Panc1 (cell line): ENCODE measurements around the gene ARFIP1.

ENCODE experiments used
- CTCF ChIP-seq: fragments of 450-650 bp; IDR thresholded peaks from 2 replicates; pipeline ENCODE4 v1.5.1; 2017; ENCODE audit warnings: mild to moderate bottlenecking
- POLR2AphosphoS5 ChIP-seq: IDR thresholded peaks from 2 replicates; pipeline ENCODE4 v1.6.1; 2012; ENCODE audit warnings: mild to moderate bottlenecking, low read depth, low read length, moderate library complexity
- REST ChIP-seq, 2 experiments: IDR thresholded peaks; 2 replicates each; pipeline ENCODE4 v1.6.1; 2011 to 2012; ENCODE audit warnings: low read depth in 2 of 2, control low read depth in 1 of 2, low read length in 1 of 2, mild to moderate bottlenecking in 1 of 2, moderate library complexity in 1 of 2; ENCODE audit not compliant: insufficient read depth in 1 of 2
- SIN3A ChIP-seq: IDR thresholded peaks from 2 replicates; pipeline ENCODE4 v1.6.1; 2012; ENCODE audit warnings: low read depth, mild to moderate bottlenecking, low read length, moderate library complexity, borderline replicate concordance; ENCODE audit not compliant: insufficient read depth

DNA sequence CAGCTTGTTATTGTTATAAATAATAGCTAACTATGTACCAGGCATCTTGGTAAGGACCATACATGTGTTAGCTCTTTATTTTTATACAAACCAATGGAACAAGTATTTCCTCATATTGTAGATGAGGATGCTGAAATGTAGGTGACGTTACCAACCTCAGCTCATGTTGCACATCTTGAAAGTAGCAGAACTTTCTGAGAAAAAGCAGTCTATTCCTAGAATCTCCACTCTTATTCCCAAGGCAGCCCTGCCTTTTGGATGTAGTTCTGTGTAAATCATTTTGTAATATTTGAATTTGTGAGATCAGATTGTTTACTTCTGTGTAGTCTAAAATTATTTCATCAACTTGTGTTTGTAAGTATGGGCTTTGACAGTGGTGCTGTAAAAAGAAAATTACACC lies 161.7 kb downstream of the ARFIP1 start:
- TF ChIP-seq CTCF (no peak), POLR2AphosphoS5 (no peak), REST (IDR thresholded peaks at IDR 0.05; ENCODE audit: insufficient read depth in 1 of 2, low read depth in 2 of 2, low read length in 1 of 2) (no peak), SIN3A (no peak)
